ENCODE results near the gene LCE5A. TPM values are rescaled to one million over a fixed set of nuclear protein-coding genes. Genes with fewer than 3 reads are reported as not detected.

LCE5A gene
- total and polyA plus RNA-seq, 9 of the 15 experiments (the other 6 are each of a cell fraction or from before 2014, with no cell fraction given): not detected

DNA sequence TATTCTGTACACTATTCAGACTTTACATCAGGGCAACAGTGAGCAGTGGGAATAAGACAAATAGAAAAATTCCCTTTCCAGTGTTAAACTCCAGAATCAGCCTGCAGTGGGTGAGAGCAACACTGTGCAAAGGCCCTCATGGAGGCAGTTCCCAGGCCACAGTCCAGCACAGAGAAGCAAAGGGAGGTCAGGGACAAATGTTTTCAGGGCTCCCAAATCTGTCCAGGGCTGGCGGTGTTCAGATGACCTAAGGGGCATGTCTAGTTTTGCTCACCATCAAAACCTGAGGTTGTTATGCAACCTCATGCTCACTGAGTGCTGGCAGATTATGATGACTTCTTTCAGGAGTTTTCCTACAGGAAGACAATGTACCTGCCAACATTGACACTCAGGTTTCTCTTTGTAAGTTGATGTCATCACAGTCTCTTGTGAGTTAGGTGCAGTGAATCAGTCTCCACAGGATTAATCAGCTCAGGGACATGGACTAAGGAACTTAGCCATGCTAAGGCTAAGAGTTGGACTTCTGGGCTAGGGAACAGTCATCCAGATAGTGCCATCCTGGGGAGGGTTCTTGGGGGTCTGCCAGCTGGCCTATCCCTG lies 3.6 kb upstream of the LCE5A start:
- 0% methylated on average over 1 of the region's 1 CpG for WGBS (ENCODE audit: insufficient coverage, low coverage, missing lambda C conversion rate)
- Histone ChIP-seq H3K4me2 (ENCODE audit: insufficient read depth, low read length) (no peak overlapping the region), H3K27me3 (ENCODE audit: control insufficient read depth in 2 of 2, insufficient read depth in 2 of 2, low read length in 2 of 2) (no peaks in the 10 kb centered on the region), H3K9me3 (replicated peaks; ENCODE audit: control insufficient read depth, insufficient read depth, low read depth, low read length) (no peaks in the 10 kb centered on the region), H2AFZ (ENCODE audit: low read depth, low read length) (no peak overlapping the region), H3K27ac (ENCODE audit: extremely low read depth, low read depth, low read length) (no peak overlapping the region), H3K36me3 (ENCODE audit: control insufficient read depth, insufficient read depth, low read length) (no peaks in the 10 kb centered on the region), H4K20me1 (replicated peaks; ENCODE audit: control insufficient read depth, insufficient read depth, low read length) (no peaks in the 10 kb centered on the region), H3K4me1 (replicated peaks in 1 of 2; ENCODE audit: control insufficient read depth in 2 of 2, insufficient read depth in 2 of 2, low read length in 2 of 2) (no peaks in the 10 kb centered on the region), H3K9me1 (ENCODE audit: control insufficient read depth, insufficient read depth, low read length) (no peaks in the 10 kb centered on the region), H3K4me3 (no peak overlapping the region), H3K9ac (ENCODE audit: insufficient read depth in 1 of 2, low read depth in 2 of 2, low read length in 2 of 2) (no peak overlapping the region), H3K79me2 (ENCODE audit: control insufficient read depth, insufficient read depth, low read length) (no peaks in the 10 kb centered on the region)
- in situ Hi-C loops (cut with MboI): no loop called here
- ChIA-PET CTCF (ENCODE audit: low intra/inter-chr PET ratio) (no interaction called here), POLR2A (no interaction called here)
- intact Hi-C loops (cut with micrococcal nuclease): no loop called here
- no TSS peak for BruUV-seq (replicated peaks)
- no peak for DNase-seq (ENCODE audit: extremely low read depth in 1 of 4, low spot score in 3 of 4)
- no peak for ATAC-seq
- FAIRE-seq: no peak
- no peak for TF ChIP-seq SLC30A9 (CRISPR knock-in tag; IDR thresholded peaks at IDR 0.05)
- no peak for TF ChIP-seq FOXJ2 (tag; IDR thresholded peaks at IDR 0.05)
- TF ChIP-seq, protein P1, sequence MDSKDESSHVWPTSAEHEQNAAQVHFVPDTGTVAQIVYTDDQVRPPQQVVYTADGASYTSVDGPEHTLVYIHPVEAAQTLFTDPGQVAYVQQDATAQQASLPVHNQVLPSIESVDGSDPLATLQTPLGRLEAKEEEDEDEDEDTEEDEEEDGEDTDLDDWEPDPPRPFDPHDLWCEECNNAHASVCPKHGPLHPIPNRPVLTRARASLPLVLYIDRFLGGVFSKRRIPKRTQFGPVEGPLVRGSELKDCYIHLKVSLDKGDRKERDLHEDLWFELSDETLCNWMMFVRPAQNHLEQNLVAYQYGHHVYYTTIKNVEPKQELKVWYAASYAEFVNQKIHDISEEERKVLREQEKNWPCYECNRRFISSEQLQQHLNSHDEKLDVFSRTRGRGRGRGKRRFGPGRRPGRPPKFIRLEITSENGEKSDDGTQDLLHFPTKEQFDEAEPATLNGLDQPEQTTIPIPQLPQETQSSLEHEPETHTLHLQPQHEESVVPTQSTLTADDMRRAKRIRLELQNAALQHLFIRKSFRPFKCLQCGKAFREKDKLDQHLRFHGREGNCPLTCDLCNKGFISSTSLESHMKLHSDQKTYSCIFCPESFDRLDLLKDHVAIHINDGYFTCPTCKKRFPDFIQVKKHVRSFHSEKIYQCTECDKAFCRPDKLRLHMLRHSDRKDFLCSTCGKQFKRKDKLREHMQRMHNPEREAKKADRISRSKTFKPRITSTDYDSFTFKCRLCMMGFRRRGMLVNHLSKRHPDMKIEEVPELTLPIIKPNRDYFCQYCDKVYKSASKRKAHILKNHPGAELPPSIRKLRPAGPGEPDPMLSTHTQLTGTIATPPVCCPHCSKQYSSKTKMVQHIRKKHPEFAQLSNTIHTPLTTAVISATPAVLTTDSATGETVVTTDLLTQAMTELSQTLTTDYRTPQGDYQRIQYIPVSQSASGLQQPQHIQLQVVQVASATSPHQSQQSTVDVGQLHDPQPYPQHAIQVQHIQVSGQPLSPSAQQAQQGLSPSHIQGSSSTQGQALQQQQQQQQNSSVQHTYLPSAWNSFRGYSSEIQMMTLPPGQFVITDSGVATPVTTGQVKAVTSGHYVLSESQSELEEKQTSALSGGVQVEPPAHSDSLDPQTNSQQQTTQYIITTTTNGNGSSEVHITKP (IDR thresholded peaks at IDR 0.05; ENCODE audit: partially characterized antibody): no peak
- TF ChIP-seq ELF2 (CRISPR knock-in tag; IDR thresholded peaks at IDR 0.05): no peak
- TF ChIP-seq ETS2 (tag; IDR thresholded peaks at IDR 0.05; ENCODE audit: borderline replicate concordance, poor library complexity, severe bottlenecking): no peak
- TF ChIP-seq, protein P2, sequence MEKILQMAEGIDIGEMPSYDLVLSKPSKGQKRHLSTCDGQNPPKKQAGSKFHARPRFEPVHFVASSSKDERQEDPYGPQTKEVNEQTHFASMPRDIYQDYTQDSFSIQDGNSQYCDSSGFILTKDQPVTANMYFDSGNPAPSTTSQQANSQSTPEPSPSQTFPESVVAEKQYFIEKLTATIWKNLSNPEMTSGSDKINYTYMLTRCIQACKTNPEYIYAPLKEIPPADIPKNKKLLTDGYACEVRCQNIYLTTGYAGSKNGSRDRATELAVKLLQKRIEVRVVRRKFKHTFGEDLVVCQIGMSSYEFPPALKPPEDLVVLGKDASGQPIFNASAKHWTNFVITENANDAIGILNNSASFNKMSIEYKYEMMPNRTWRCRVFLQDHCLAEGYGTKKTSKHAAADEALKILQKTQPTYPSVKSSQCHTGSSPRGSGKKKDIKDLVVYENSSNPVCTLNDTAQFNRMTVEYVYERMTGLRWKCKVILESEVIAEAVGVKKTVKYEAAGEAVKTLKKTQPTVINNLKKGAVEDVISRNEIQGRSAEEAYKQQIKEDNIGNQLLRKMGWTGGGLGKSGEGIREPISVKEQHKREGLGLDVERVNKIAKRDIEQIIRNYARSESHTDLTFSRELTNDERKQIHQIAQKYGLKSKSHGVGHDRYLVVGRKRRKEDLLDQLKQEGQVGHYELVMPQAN (IDR thresholded peaks at IDR 0.05; ENCODE audit: borderline replicate concordance): no peak
- TF ChIP-seq CBFA2T2 (conservative IDR thresholded peaks at IDR 0.05): no peak
- TF ChIP-seq, protein P3, sequence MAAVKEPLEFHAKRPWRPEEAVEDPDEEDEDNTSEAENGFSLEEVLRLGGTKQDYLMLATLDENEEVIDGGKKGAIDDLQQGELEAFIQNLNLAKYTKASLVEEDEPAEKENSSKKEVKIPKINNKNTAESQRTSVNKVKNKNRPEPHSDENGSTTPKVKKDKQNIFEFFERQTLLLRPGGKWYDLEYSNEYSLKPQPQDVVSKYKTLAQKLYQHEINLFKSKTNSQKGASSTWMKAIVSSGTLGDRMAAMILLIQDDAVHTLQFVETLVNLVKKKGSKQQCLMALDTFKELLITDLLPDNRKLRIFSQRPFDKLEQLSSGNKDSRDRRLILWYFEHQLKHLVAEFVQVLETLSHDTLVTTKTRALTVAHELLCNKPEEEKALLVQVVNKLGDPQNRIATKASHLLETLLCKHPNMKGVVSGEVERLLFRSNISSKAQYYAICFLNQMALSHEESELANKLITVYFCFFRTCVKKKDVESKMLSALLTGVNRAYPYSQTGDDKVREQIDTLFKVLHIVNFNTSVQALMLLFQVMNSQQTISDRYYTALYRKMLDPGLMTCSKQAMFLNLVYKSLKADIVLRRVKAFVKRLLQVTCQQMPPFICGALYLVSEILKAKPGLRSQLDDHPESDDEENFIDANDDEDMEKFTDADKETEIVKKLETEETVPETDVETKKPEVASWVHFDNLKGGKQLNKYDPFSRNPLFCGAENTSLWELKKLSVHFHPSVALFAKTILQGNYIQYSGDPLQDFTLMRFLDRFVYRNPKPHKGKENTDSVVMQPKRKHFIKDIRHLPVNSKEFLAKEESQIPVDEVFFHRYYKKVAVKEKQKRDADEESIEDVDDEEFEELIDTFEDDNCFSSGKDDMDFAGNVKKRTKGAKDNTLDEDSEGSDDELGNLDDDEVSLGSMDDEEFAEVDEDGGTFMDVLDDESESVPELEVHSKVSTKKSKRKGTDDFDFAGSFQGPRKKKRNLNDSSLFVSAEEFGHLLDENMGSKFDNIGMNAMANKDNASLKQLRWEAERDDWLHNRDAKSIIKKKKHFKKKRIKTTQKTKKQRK (IDR thresholded peaks at IDR 0.05; ENCODE audit: borderline replicate concordance, low read depth, low read length): no peak
- no peak for TF ChIP-seq MTA1 (IDR thresholded peaks at IDR 0.05; ENCODE audit: borderline replicate concordance)
- no peak for TF ChIP-seq CBX1 (IDR thresholded peaks at IDR 0.05; ENCODE audit: low read depth)
- no peak for TF ChIP-seq ZBED1 (IDR thresholded peaks at IDR 0.05)
- TF ChIP-seq ZNF3 (CRISPR knock-in tag; IDR thresholded peaks at IDR 0.05): no peak
- TF ChIP-seq, protein P4, sequence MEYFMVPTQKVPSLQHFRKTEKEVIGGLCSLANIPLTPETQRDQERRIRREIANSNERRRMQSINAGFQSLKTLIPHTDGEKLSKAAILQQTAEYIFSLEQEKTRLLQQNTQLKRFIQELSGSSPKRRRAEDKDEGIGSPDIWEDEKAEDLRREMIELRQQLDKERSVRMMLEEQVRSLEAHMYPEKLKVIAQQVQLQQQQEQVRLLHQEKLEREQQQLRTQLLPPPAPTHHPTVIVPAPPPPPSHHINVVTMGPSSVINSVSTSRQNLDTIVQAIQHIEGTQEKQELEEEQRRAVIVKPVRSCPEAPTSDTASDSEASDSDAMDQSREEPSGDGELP (CRISPR knock-in tag; IDR thresholded peaks at IDR 0.05; ENCODE audit: borderline replicate concordance): no peak
